CD4-positive, alpha-beta T cell treated with Interleukin-15 for 1 hour (primary cell): ENCODE measurements around the gene DEGS2.

Source experiments
- DNase-seq: peaks from one replicate; pipeline ENCODE4 v3.0.0-alpha.2; 2020

DEGS2 gene

DNA sequence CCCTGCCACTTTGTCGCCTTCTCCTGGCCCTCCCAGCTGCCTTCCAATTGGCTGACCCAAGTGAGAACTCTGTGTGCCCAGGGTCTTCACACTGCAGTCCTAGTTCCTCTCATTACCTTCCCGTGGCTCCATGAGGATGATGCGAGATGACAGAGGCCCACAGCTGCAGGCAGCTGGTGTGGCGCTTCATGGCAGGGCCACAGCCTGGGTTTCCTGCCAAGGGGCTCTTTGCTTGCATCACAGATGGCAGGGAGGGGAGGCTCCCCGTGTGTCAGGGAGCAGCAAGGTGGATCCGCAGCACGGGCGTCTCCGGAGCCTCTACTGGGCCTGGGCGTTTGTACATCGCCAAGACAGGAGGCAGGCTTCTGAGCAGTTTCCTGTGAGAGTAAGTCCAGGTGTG is 28.9 kb downstream of the DEGS2 start:
- DNase-seq: no peak

- no peak for DNase-seq
Observed at GRCh38 chr14:100129161-100129589, 30.3 kb downstream of the DEGS2 start.

DNA sequence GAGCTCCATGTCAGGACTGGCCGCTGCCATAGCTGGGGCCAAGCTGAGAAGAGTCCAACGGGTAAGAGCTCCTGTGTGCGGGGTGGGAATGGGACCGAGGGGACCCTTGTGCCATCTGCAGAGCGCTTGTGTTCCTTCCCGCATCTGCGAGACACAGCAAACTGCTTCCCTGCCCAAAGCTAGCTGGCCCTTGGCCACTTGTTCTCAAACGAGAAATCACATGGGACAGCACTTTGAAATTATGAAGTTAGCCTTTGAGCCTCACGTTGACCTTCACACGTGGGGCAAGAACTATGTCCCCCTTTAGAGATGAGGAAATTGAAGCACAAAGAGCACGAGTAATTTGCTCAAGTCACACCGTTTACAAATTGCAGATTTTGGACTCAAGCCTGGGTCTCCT is 30.8 kb downstream of the DEGS2 start:
- no peak for DNase-seq

- no peak for DNase-seq
Observed at GRCh38 chr14:100127853-100128455, 31.5 kb downstream of the DEGS2 start.

- DNase-seq: no peak
Observed at GRCh38 chr14:100126401-100126800, 33.0 kb downstream of the DEGS2 start.

- DNase-seq: no peak
Observed at GRCh38 chr14:100124551-100125088, 34.8 kb downstream of the DEGS2 start.

- DNase-seq: no peak
Observed at GRCh38 chr14:100123618-100124017, 35.8 kb downstream of the DEGS2 start.

GRCh38 chr14:100122481-100123223 is 36.8 kb downstream of the DEGS2 start:
- DNase-seq: no peak

DNA sequence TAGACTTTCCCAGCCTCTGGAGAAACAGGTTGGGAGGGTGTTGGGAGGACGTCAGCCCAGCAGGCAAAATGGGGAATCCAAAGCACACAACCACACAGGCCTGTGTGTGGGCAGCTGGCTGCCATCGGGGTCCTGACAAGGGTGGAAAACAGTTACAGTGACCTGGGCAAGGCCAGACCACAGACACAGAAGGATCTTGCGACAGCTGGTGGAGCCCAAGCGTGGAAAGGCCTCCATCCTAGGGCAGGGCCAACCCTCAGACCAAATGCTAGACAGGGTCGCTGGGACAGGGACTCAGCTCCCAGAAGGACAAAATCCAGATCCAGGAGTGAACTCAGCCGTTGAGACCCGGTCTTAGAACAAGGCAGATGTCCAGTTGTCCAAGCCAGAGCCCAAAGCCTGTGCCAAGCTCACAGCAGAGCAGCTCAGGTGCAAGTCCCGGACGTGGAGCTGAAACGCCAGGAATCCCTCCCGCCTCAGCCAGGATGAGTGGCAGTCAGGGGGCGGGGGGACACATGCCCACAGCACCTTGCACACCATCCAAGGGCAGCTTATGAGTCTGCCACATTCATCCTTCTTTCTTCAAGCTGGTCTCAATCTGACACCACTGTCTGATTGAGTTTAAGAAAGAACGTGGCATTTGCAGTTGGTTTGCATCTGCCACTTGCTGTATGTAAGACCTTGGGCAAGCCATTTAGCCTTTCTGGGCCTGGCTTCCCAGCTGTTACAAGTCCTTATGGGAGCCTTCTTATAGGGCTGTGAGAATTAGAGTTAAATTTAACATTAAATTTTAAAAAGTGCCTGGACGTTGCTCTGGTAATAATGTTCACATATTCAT is 37.6 kb downstream of the DEGS2 start:
- no peak for DNase-seq

GRCh38 chr14:100120522-100121269 is 38.7 kb downstream of the DEGS2 start:
- DNase-seq: no peak

- DNase-seq: no peak
Observed at GRCh38 chr14:100119251-100119650, 40.2 kb downstream of the DEGS2 start.

GRCh38 chr14:100118396-100119011 is 40.9 kb downstream of the DEGS2 start:
- no peak for DNase-seq

DNA sequence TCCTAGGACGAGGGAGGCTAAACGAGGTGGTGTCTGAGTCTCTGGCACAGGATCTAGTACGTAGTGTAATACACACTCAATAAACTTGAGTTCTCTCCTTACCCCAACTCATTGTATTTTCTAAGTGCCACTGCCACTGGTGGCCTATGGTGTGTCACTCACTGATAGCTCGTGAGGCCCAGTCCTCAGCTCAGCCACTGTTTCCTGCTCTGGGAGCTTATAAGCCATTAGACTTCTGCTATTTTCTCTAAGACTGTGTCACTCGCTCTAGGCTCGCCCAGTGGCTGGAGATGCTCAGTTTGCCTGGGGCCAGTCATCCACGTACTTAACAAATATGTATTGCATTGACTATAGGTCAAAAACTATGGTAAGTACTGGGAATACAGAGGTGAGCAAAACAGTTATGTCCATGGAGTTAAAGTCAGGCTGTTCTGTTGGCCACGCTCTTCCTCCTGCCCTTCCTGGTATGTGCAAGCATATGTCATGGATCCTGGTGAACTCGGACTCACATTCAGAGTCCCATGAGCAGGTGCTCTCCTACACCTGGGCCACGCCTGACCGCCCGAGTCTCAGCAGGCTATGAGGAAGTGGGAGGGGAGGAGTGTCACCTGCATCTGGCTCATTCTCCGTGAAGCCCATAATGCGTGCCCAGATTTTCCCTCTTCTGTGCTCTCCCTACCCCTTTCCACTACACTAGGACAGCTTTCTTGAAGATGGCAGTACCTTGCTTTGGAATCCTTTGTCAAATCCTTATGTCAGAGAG is 41.6 kb downstream of the DEGS2 start:
- no peak for DNase-seq

DNA sequence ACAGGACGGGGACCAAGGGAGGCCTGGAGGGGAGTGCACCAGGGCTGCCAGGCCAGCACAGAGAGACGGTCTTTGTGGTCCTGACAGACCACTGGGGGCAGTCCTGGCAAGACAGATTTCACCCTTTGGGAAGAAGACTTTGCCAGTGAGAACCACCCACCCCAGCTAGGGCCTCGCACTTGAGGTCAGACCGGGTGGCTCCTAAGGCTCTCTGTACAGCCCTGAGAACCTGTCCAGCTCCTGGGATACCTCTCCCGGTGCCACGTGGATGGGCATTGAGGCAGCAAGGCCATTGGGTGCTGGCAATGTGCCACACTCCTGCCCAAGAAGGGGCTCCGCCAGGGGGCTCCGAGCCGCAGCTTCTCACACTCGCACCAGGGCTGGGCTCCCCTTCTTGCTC is 42.4 kb downstream of the DEGS2 start:
- no peak for DNase-seq

- no peak for DNase-seq
Observed at GRCh38 chr14:100116134-100116533, 43.3 kb downstream of the DEGS2 start.

GRCh38 chr14:100115726-100116125 is 43.7 kb downstream of the DEGS2 start:
- DNase-seq: no peak

DNA sequence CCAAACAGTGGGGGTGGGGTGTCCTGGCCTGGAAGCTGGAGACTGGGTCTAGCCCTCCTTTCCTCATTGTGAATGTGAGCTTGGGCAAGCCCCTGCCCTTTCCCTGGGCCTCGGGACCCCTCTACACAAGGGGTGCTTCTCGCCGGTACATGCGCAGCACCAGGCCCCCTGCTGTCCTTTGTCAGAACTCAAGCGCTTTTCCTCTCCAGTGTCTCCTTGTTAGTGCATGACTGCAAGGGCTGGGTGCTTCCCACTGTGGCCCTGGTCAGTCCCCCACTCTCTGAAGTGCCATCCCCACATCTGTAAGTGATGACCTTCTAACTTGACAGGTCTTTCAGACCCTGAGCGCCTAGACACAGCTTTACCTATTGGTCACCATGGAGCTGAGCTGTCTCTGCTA is 44.2 kb downstream of the DEGS2 start:
- DNase-seq: no peak

DNA sequence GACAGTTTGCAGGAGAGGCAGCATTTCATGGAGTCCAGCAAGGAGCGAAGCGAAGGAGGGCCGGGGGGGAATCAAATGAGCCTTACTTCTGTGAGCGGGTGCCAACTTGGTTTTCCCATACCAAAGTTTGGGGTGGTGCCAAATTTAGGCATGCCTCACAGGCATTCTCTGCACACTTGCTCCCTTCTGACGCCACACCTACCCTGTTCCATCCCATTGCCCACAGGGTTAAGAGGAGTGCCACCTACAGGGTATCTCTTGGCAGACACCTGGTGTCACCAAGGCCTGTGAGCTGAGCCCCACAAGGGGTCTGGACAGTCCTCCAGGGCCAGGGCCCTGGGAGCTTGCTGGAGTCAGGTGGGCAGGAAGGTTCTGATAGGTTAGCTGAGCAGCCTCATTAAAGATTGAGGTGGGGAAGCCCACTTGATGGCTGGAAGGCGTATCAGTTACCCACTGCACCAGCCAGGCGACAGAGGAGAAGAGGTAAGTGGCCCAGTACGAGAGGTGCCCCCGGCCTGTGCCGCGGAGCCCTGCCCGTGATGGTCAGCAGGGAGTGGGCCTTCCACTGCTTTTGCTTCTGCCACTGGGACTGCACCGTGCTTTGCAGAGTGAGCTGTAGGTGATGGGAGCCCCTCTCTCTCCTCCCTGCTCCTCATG is 45.2 kb downstream of the DEGS2 start:
- no peak for DNase-seq

DNA sequence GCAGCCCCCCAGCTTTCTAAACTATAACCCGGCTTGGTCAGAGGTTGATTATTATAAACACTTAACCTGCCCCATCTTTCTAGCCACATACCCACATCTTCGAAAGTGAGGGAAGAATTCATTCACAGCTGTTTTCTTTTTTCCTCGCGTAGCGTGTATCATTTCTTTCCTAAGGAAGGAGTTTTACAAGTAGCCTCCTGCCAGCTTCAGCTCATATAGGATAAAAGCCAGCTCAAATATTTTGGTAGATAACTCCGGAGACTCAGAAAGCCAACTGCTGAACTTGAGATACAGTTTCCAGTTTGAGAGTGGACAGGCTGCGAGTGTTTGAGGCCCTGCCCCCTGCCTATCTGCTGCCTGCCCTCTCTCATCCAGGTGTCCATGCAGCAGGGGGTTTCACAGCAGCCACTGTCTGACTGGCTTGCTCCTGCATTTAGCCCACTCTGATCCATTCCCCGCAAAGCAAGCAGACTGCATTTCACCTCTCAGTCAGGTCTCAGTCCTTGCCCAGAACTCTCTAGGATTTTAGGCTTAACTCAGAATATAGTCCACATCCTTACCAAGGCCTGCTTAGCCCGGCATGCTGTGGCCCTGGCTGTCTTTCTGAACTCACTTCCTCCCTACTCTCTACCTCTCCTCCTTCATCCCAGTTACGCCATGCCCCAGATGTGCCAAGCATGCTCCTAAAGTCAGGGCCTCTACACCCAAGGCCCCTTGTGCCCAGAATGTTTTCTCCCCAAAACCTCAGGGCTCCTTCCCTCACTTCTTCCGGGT is 47.3 kb downstream of the DEGS2 start:
- DNase-seq: no peak

DNA sequence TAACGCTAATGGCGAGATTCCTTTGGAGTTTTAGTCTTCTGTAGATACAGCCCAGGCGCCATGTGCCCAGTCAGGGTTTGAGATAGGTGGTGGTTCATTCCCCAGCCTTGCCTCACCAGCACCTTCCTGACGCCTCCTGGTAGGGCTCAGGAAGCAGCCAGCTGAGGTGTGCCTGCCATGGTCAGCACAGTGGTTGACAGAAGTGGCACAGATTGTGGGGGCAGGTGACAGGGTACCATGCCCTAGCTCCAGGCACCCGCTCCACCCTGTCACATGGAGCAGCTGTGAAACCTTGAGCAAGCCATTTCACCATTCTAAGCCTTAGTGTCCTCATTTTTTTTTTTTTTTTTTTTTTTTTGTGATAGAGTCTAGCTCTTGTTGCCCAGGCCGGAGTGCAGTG is 48.6 kb downstream of the DEGS2 start:
- DNase-seq: peak; percentile 6
